Measurements from ENCODE around the gene CFTR. TPM values are rescaled to one million over a fixed set of nuclear protein-coding genes. Genes with fewer than 3 reads are reported as not detected.

CFTR gene
- total RNA-seq, 1 experiment from 2014 or later, result not detected

- H3K27me3 ChIP-seq (ENCODE audit: insufficient read depth, low read length), result no peaks in the 10 kb centered on the region
Observed at GRCh38 chr7:117572856-117573620, 93.2 kb downstream of the CFTR start.

More at GRCh38 chr7:117572856-117573620, 93.2 kb downstream of the CFTR start:
- H3K4me3 ChIP-seq (replicated peaks in 1 of 2; ENCODE audit: low read depth in 1 of 2, low read length in 2 of 2), result no peak overlapping the region
- no peaks in the 10 kb centered on the region for H3K79me2 ChIP-seq (ENCODE audit: insufficient read depth, low read length)
- H3K9me2 ChIP-seq (ENCODE audit: insufficient read depth), result no peaks in the 10 kb centered on the region
- H3K4me1 ChIP-seq (ENCODE audit: control insufficient read depth in 1 of 2, insufficient read depth in 2 of 2, low read length in 2 of 2), result no peaks in the 10 kb centered on the region
- no peaks in the 10 kb centered on the region for H3K9me3 ChIP-seq (ENCODE audit: control insufficient read depth in 1 of 2, insufficient read depth in 1 of 2, low read depth in 1 of 2, low read length in 2 of 2)
- BruUV-seq (replicated peaks), result no TSS peak
- no peak overlapping the region for H3K4me2 ChIP-seq (ENCODE audit: low read length)
- H3K9ac ChIP-seq (ENCODE audit: low read length), result no peak overlapping the region
- H3K27ac ChIP-seq (ENCODE audit: low read depth, low read length), result no peak overlapping the region
- H2AFZ ChIP-seq (ENCODE audit: low read depth, low read length, poor library complexity, severe bottlenecking), result no peak overlapping the region
- ChIA-PET RAD21 (ENCODE audit: low non-redundant PET in 1 of 2, low total read pairs in 2 of 2, uncharacterized antibody in 2 of 2, unreplicated experiment in 2 of 2) (no interaction called here), POLR2A (no interaction called here), CTCF (no interaction called here)
- ATAC-seq (no peak), DNase-seq (ENCODE audit: low read depth, low spot score) (no peak)
- intact Hi-C loops (cut with micrococcal nuclease), result no loop called here
- H3K36me3 ChIP-seq (ENCODE audit: control insufficient read depth in 1 of 2, insufficient read depth in 2 of 2, low read length in 2 of 2), result no peaks in the 10 kb centered on the region
- no peaks in the 10 kb centered on the region for H4K20me1 ChIP-seq (ENCODE audit: insufficient read depth)
- TF ChIP-seq SRF (IDR thresholded peaks at IDR 0.05; ENCODE audit: low read depth), result no peak
- TF ChIP-seq EZH2 (IDR thresholded peaks at IDR 0.05), result no peak
- no peak for TF ChIP-seq REST (IDR thresholded peaks at IDR 0.05; ENCODE audit: low read depth)
- no peak for TF ChIP-seq JUND (IDR thresholded peaks at IDR 0.05)
- no peak for TF ChIP-seq CBX3 (IDR thresholded peaks at IDR 0.05; ENCODE audit: low read depth)
- TF ChIP-seq CTCF (IDR thresholded peaks at IDR 0.05 in 2 of 3, conservative IDR thresholded peaks at IDR 0.05 in 1 of 3; ENCODE audit: borderline replicate concordance in 1 of 3, insufficient read depth in 1 of 3, low read depth in 2 of 3, low read length in 2 of 3), result no peak
- TF ChIP-seq TCF7L2 (IDR thresholded peaks at IDR 0.05; ENCODE audit: borderline replicate concordance, extremely low read depth, insufficient read depth, insufficient read length), result no peak
- no peak for TF ChIP-seq POLR2AphosphoS5 (IDR thresholded peaks at IDR 0.05; ENCODE audit: low read depth, low read length)
- TF ChIP-seq FOSL1 (IDR thresholded peaks at IDR 0.05; ENCODE audit: low read depth), result no peak
- TF ChIP-seq MAX (IDR thresholded peaks at IDR 0.05), result no peak
- no peak for TF ChIP-seq SP1 (IDR thresholded peaks at IDR 0.05; ENCODE audit: low read depth)
- TF ChIP-seq ZFX (IDR thresholded peaks at IDR 0.05), result no peak
- no peak for TF ChIP-seq ELF1 (IDR thresholded peaks at IDR 0.05; ENCODE audit: borderline replicate concordance, low read depth)
